Cortex of kidney (tissue), 1 donor: ENCODE results near the gene DNTT.

Experiments
- DNase-seq: peaks from one replicate; lab custom pipeline; 2025; lab: John Stamatoyannopoulos, UW

The DNTT gene

DNA sequence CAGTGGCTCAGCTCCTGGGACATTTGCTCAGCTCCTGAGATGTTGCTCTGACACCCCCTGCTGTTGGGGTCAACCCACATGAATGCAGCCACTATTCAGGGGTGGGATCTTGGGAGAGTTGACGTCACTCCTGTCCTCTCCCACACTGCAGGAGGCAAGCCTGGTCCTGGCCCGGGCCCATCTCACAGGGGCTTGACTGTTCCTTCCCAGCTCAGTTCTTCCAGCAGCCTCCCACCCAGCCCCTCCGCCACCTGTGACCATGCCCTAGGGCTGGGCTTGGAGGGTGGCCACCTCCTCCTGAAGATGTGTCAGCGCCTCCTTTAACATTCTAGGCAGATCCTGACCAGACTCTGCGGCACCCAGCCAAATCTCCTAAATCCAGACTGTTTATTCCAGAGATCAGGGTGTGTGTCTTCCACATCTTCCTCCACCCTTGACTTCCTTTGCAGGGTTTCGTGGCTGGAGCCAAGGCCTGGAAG lies 73.6 kb downstream of the DNTT start:
- no peak for DNase-seq

DNA sequence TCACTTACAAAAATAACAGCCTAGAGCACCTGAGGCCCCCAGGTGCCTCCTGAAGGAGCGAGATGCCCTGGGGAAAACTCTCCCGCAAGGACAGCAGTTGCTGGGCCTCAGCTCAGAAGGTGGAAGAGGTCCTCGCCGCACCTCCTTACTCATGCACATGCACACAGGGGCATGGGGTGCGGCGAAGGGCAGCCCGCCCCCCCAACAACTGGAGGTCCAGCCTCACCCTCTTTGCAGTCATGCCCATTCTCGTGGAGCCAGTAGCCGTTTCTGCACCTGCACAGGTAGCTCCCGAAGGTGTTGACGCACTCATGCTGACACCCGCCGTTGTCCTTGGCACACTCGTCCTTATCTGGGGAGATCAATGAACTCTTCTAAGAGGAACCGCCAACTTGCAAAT lies 74.5 kb downstream of the DNTT start:
- no peak for DNase-seq

DNA sequence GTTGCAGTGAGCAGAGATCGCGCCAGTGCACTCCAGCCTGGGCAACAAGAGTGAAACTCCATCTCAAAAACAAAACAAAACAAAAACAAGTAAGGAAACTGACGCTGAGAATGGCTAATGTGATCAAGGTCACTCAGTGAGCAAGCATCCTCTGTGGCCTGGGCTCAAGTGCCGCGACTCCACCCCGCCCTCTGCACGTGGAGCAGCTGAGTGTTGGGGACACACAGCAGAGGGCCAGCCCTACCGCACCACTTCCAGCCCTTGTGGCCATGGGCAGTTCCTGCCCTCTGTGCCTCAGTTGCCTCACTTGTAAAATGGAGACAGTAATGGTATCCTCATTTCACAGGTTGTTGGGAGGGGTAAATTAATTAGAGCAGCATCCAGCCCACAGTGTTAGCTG lies 75.5 kb downstream of the DNTT start:
- no peak for DNase-seq

DNA sequence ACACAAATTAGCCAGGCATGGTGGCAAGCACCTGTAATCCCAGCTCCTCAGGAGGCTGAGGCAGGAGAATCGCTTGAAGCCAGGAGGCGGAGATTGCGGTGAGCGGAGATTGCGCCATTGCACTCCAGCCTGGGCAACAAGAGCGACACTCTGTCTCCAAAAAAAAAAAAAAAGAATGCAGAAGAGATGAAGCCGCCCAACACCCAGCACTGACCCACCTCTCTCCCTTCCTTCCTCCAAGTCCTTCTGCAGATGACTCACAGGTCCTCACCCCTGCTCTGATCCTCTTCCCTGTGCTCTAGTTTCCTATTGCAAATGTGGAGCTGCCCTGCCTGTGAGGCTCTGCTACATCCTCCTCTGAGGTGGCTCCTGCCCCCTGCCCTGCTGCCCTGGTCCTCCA lies 76.6 kb downstream of the DNTT start:
- DNase-seq: no peak

DNA sequence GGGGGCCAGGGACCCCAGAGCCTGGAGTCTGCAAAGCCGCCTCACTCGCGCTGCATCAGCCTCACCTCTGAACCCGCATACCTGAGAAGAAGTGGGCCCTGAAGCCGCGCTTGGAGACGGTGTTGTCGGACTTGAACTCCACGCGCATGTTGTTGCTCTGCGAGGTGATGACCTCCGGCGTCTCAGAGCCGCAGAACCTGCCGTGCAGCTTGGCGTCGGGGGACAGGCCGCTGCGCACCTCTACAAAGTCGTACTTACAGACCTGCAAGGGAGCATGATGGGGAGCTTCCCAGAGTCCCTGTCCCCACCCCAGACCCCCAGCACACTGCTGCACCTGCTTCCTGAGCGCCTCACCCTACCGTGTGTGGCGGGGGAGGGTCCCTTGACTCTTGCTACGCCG lies 80.3 kb downstream of the DNTT start:
- DNase-seq: no peak

DNA sequence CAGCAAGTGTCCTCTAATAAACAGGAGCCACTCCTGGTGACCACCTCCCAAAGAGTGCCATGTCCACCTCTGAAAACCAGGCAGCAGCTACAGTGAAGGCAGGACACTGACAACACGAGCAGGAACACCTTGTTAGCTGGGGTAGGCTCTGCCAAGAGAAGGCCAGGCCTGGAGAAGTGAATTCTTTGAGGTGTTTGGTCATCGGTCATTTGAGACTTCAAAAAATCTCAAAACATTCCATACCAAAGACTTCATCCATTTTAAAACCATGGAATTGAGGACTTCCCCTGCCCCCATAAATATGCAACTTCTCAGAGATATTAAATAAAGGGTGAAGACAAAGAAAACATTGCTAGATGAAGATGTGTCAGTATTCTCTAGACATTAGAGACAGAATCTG lies 82.9 kb downstream of the DNTT start:
- DNase-seq: no peak

DNA sequence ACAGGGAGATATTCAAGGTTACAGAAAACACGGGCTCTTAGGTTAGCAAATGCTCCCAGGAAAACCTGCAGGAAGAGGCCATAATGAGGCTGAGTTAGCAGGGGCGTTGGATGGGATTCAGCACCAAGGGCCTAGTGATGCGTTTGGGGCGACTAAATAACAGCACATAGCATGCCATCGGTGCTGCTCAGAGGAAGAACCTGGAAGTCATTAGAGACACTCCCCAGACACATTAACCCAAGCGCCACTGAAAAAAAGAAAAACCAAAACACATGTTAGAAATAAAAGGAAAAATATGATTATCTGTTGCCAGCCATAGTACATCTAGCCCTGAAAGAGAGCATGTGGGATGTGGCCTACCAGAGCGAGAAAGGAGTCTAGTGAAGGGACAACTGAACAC lies 83.4 kb downstream of the DNTT start:
- DNase-seq: no peak
